GM19372 (cell line): Measurements from ENCODE around the gene PLAC9.
A peak's percentile ranks its signal among the peaks of the same experiment; 100 is the strongest.

ENCODE experiments used
- ATAC-seq: cut with Tn5 transposase; IDR thresholded peaks from one replicate; pipeline ENCODE4 v1.9.1; 2021; ENCODE audit warnings: mild to moderate bottlenecking, low read depth, moderate library complexity; ENCODE audit not compliant: unreplicated experiment

Gene PLAC9

GRCh38 chr10:80177781-80178636 lies 45.5 kb downstream of the PLAC9 start:
- ATAC-seq = no peak

GRCh38 chr10:80182986-80183385 lies 50.5 kb downstream of the PLAC9 start:
- ATAC-seq = no peak

GRCh38 chr10:80183436-80183835 lies 50.9 kb downstream of the PLAC9 start:
- no peak for ATAC-seq

- no peak for ATAC-seq
Measured at GRCh38 chr10:80184291-80184690, 51.8 kb downstream of the PLAC9 start.

- no peak for ATAC-seq
Measured at GRCh38 chr10:80185578-80186299, 53.2 kb downstream of the PLAC9 start.

GRCh38 chr10:80186364-80187012 lies 54.0 kb downstream of the PLAC9 start:
- ATAC-seq = no peak

- no peak for ATAC-seq
Measured at GRCh38 chr10:80187060-80187459, 54.5 kb downstream of the PLAC9 start.

GRCh38 chr10:80187465-80188409 lies 55.2 kb downstream of the PLAC9 start:
- peak; percentile 79 for ATAC-seq

- no peak for ATAC-seq
Measured at GRCh38 chr10:80188713-80189112, 56.2 kb downstream of the PLAC9 start.

- no peak for ATAC-seq
Measured at GRCh38 chr10:80191589-80192270, 59.2 kb downstream of the PLAC9 start.

GRCh38 chr10:80192553-80192952 lies 60.0 kb downstream of the PLAC9 start:
- no peak for ATAC-seq

GRCh38 chr10:80194373-80195045 lies 62.0 kb downstream of the PLAC9 start:
- ATAC-seq = no peak
